Skeletal muscle cell (primary cell): ENCODE data around the gene PTPN23.
"Not testable (repeated sequence)": the region's sequence is repeated elsewhere in the genome, so short reads cannot be mapped to it uniquely, and the experiment has no call there.

Experiments used
- DNase-seq: peaks from one replicate; pipeline ENCODE4 v3.0.0-alpha.2; 2010; ENCODE audit warnings: low read depth
- H3K4me3 ChIP-seq: 2 replicates; pipeline ENCODE4 v1.5.1; 2011; ENCODE audit warnings: low read depth, mild to moderate bottlenecking, control low read depth, low read length, moderate library complexity

The PTPN23 gene

GRCh38 chr3:47370020-47370419, 10.8 kb upstream of the PTPN23 start:
- H3K4me3 ChIP-seq, DNase-seq: not testable (repeated sequence)

- no peak for DNase-seq
- no peak overlapping the region for H3K4me3 ChIP-seq
These were observed 9.7 kb upstream of the PTPN23 start for GRCh38 chr3:47370887-47371697.

GRCh38 chr3:47374587-47374986, 6.2 kb upstream of the PTPN23 start:
- no peak for DNase-seq
- no peak overlapping the region for H3K4me3 ChIP-seq

- H3K4me3 ChIP-seq = no peak overlapping the region
- no peak for DNase-seq
These were observed 4.4 kb upstream of the PTPN23 start for GRCh38 chr3:47376393-47376792.

GRCh38 chr3:47377186-47377585, 3.6 kb upstream of the PTPN23 start:
- DNase-seq = no peak

GRCh38 chr3:47378869-47379268, 2.0 kb upstream of the PTPN23 start:
- DNase-seq = no peak
- no peak overlapping the region for H3K4me3 ChIP-seq

More at GRCh38 chr3:47377186-47377585, 3.6 kb upstream of the PTPN23 start:
- H3K4me3 ChIP-seq = no peak overlapping the region

GRCh38 chr3:47379411-47379899, 1.4 kb upstream of the PTPN23 start:
- no peak for DNase-seq
- peak overlapping the region; percentile 95 for H3K4me3 ChIP-seq

- DNase-seq = no peak
- H3K4me3 ChIP-seq = peak overlapping the region; percentile 95
These were observed 708 bp upstream of the PTPN23 start for GRCh38 chr3:47380026-47380600.

GRCh38 chr3:47381317-47382157, 716 bp downstream of the PTPN23 start:
- H3K4me3 ChIP-seq = peak overlapping the region; percentile 95
- peak; percentile 57 for DNase-seq

- H3K4me3 ChIP-seq = no peak overlapping the region
- DNase-seq = no peak
These were observed 3.6 kb downstream of the PTPN23 start for GRCh38 chr3:47384425-47384824.

GRCh38 chr3:47385007-47385406, 4.2 kb downstream of the PTPN23 start:
- no peak overlapping the region for H3K4me3 ChIP-seq
- no peak for DNase-seq

- no peak overlapping the region for H3K4me3 ChIP-seq
- no peak for DNase-seq
These were observed 5.0 kb downstream of the PTPN23 start for GRCh38 chr3:47385796-47386195.

GRCh38 chr3:47392933-47393332, 12.1 kb downstream of the PTPN23 start:
- DNase-seq = no peak
- H3K4me3 ChIP-seq = no peak overlapping the region

- DNase-seq = no peak
- H3K4me3 ChIP-seq = no peak overlapping the region
These were observed 13.5 kb downstream of the PTPN23 start for GRCh38 chr3:47394140-47394870.

- no peak for DNase-seq
- H3K4me3 ChIP-seq = no peak overlapping the region
These were observed 14.1 kb downstream of the PTPN23 start for GRCh38 chr3:47394881-47395280.

- no peak for DNase-seq
- no peak overlapping the region for H3K4me3 ChIP-seq
These were observed 17.4 kb downstream of the PTPN23 start for GRCh38 chr3:47398228-47398627.

GRCh38 chr3:47399016-47399415, 18.2 kb downstream of the PTPN23 start:
- H3K4me3 ChIP-seq = no peak overlapping the region

GRCh38 chr3:47399531-47400270, 18.9 kb downstream of the PTPN23 start:
- no peak overlapping the region for H3K4me3 ChIP-seq
- no peak for DNase-seq

More at GRCh38 chr3:47399016-47399415, 18.2 kb downstream of the PTPN23 start:
- DNase-seq = no peak

GRCh38 chr3:47404431-47404876, 23.6 kb downstream of the PTPN23 start:
- DNase-seq = no peak

More at GRCh38 chr3:47404431-47404876, 23.6 kb downstream of the PTPN23 start:
- no peak overlapping the region for H3K4me3 ChIP-seq
